Esophagus muscularis mucosa (tissue), 4 donors: Measurements from ENCODE around the gene PTPRB. TPM values are rescaled to one million over a fixed set of nuclear protein-coding genes. Genes with fewer than 3 reads are reported as not detected.

Experiments used
- DNase-seq: peaks from one replicate; pipeline ENCODE4 v3.0.0-alpha.2; 2017; ENCODE audit errors: extremely low spot score
- H3K27ac ChIP-seq, 4 donors: fragments of 200-600 bp; sonication (generic); replicated peaks in 1 of 4; 1 replicate in 3 of 4; 2 replicates in 1 of 4; pipeline ENCODE4 v1.5.1; 2016 to 2019; ENCODE audit warnings: mild to moderate bottlenecking in 1 of 4
- H3K27me3 ChIP-seq, 4 donors: fragments of 200-600 bp; sonication (generic); one replicate each; pipeline versions ENCODE4 v1.5.1 to v1.6.0; 2016 to 2019
- H3K36me3 ChIP-seq, 4 donors: fragments of 200-600 bp; sonication (generic); one replicate each; pipeline ENCODE4 v1.5.1; 2016 to 2019
- H3K4me1 ChIP-seq, 4 donors: fragments of 200-600 bp; sonication (generic); one replicate each; pipeline ENCODE4 v1.5.1; 2016 to 2019
- H3K4me3 ChIP-seq, 4 donors: fragments of 200-600 bp; sonication (generic); 1 replicate in 2 of 4; 2 replicates in 2 of 4; pipeline ENCODE4 v1.5.1; 2016 to 2019; ENCODE audit warnings: mild to moderate bottlenecking in 4 of 4, moderate library complexity in 1 of 4
- H3K9me3 ChIP-seq, 4 donors: fragments of 200-600 bp; sonication (generic); 1 replicate in 3 of 4; 2 replicates in 1 of 4; pipeline ENCODE4 v1.5.1; 2016 to 2019
- EP300 ChIP-seq: sonication (generic); formaldehyde crosslinking; IDR thresholded peaks from one replicate; pipeline ENCODE4 v1.6.1; 2017; ENCODE audit warnings: antibody characterized with exemption
- POLR2A ChIP-seq: fragments of 450-650 bp; IDR thresholded peaks from one replicate; pipeline ENCODE4 v1.6.1; 2017; ENCODE audit warnings: antibody characterized with exemption, moderate library complexity, mild to moderate bottlenecking, low read depth
- POLR2AphosphoS5 ChIP-seq, 2 donors: sonication (generic); formaldehyde crosslinking; IDR thresholded peaks; one replicate each; pipeline ENCODE4 v1.6.1; 2017; ENCODE audit warnings: antibody characterized with exemption in 2 of 2
- WGBS: methylation state at CpG from one replicate; pipeline ENCODE4 v1.1.5; 2018; 5-methylcytosine and 5-hydroxymethylcytosine counted together
- intact Hi-C: fragments of 100-400 bp; cut with DNase I; formaldehyde crosslinking; loops from one replicate; pipeline ENCODE4 v1.15.1; 2023
- total RNA-seq, 4 donors: library from RNA; depleted of rRNA; stranded (reverse); fragments of >200 nt; gene quantifications; one replicate each; pipeline versions ENCODE4 v1.1.0 to v1.2.1, GENCODE V29; 2016
- TF ChIP-seq, protein P1 (sequence below), 3 experiments: fragments of 200-600 bp in 2 of 3; fragments of 450-650 bp in 1 of 3; sonication (generic) in 2 of 3; IDR thresholded peaks; one replicate each; pipeline ENCODE4 v1.5.1; 2017 to 2019; ENCODE audit warnings: antibody characterized with exemption in 3 of 3, mild to moderate bottlenecking in 2 of 3, moderate library complexity in 1 of 3

Gene PTPRB
- total RNA-seq, 4 donors from 2014 or later = 22.0 to 41.9 (median 30.4) TPM

DNA sequence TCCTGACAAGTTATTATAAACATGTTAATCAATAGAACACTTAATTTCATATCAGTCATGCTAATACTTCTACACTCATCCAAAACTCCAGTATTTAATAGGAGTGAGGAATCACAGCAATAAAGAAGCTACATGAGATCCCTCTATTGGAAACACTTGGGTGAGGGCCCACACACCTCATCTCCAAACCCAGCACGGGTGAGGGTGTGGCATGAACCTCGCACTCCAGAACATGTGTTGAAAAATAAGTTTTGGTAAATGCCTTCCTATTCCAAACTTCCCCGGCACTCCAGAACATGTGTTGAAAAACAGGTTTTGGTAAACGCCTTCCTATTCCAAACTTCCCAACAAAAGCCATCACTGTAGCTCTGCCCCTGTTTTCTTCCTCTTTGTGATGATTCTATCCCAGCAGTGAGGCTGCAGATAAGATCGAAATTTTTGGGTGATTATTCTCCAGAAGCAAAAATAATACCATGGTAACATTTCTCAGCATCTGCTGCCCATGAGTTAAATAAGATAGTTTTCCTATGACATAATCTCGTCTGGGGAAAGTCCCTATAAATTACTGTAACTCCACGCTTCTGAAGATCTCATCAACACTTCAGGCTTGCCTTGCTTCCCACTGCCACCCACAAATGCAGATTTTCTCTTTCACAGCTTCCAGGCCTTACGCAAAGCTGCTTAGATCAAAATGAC is 24.4 kb upstream of the PTPRB start:
- WGBS = 57% methylated on average over 8 of the region's 8 CpGs
- H3K4me3 ChIP-seq = no peak overlapping the region
- TF ChIP-seq POLR2A = no peak
- TF ChIP-seq POLR2AphosphoS5 (IDR thresholded peaks at IDR 0.05) = no peak
- TF ChIP-seq, protein P1, sequence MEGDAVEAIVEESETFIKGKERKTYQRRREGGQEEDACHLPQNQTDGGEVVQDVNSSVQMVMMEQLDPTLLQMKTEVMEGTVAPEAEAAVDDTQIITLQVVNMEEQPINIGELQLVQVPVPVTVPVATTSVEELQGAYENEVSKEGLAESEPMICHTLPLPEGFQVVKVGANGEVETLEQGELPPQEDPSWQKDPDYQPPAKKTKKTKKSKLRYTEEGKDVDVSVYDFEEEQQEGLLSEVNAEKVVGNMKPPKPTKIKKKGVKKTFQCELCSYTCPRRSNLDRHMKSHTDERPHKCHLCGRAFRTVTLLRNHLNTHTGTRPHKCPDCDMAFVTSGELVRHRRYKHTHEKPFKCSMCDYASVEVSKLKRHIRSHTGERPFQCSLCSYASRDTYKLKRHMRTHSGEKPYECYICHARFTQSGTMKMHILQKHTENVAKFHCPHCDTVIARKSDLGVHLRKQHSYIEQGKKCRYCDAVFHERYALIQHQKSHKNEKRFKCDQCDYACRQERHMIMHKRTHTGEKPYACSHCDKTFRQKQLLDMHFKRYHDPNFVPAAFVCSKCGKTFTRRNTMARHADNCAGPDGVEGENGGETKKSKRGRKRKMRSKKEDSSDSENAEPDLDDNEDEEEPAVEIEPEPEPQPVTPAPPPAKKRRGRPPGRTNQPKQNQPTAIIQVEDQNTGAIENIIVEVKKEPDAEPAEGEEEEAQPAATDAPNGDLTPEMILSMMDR (IDR thresholded peaks at IDR 0.05) = no peak
- TF ChIP-seq EP300 = no peak
- H3K36me3 ChIP-seq = no peaks in the 10 kb centered on the region
- no peaks in the 10 kb centered on the region for H3K27me3 ChIP-seq
- intact Hi-C loops = no loop called here
- H3K27ac ChIP-seq = no peak overlapping the region
- peaks cover 0 to 13% (median 5%) of the 10 kb centered on the region in 4 donors for H3K4me1 ChIP-seq
- DNase-seq = no peak
- H3K9me3 ChIP-seq = no peaks in the 10 kb centered on the region

DNA sequence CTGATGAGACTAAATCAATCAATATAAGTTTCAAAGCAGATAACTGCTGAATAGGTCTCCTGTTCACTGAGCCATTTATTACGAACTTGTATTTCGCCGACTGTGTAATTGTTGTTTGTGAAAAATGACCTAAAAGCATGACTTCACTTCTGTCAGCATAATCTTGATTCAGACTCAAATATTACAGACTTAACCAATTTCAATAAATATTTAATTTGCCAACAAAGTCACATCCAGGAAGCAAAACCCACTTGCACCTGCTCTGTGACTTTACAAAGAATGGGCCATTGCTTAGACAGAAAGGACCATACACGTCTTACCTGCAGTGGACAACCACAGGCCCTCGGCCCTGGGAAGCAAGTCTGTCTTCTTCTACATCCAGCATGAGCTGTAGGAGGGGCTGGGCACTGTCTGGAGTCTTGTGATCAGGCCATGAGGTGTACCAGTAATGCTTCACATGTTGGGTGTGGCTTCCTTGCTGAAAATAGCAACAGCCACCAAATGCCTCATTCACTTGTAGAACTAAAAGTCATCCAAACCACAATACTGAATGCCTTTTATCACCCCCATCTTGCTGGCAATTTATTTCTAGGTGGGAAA is 23.5 kb upstream of the PTPRB start:
- intact Hi-C loops = no loop called here
- peaks cover 0 to 13% (median 5%) of the 10 kb centered on the region in 4 donors for H3K4me1 ChIP-seq
- WGBS = 84% methylated on average over 5 of the region's 5 CpGs
- no peaks in the 10 kb centered on the region for H3K36me3 ChIP-seq
- H3K4me3 ChIP-seq = no peak overlapping the region
- no peak for DNase-seq
- H3K27me3 ChIP-seq = no peaks in the 10 kb centered on the region
- TF ChIP-seq POLR2AphosphoS5 (IDR thresholded peaks at IDR 0.05) (peak; percentile 46 to 75), EP300 (no peak)
- no peak overlapping the region for H3K27ac ChIP-seq
- H3K9me3 ChIP-seq = no peaks in the 10 kb centered on the region

DNA sequence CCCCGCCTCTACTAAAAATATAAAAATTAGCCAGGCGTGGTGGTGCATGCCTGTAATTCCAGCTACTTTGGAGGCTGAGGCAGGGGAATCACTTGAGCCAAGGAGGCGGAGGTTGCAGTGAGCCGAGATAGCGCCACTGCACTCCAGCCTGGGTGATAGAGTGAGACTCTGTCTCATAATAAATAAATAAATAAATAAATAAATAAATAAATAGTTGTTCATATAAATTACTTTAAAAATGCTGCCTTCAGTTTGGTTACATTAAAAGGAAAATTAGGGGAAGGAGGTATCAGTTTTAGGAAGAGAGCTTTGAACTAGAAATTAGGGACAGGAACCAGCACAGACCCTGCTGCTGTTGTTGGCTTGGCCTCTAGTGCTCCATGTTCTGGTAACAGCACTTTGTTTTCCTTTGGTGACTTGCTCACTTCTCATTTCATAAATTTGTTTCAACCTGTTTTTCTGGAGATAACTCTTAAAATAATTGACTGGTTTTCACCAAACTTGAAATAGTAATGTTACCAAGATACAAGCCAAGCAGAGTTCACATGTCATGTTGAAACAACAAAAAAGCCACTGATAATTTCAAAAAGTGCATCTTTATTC is 22.9 kb upstream of the PTPRB start:
- Histone ChIP-seq H3K27me3 (no peaks in the 10 kb centered on the region), H3K27ac (no peak overlapping the region), H3K4me3 (no peak overlapping the region), H3K4me1 (peaks cover 0 to 13% (median 5%) of the 10 kb centered on the region in 4 donors), H3K9me3 (no peaks in the 10 kb centered on the region), H3K36me3 (no peaks in the 10 kb centered on the region)
- WGBS = 95% methylated on average over 5 of the region's 5 CpGs
- TF ChIP-seq, protein P1 (IDR thresholded peaks at IDR 0.05) = no peak
- TF ChIP-seq POLR2A (no peak), POLR2AphosphoS5 (IDR thresholded peaks at IDR 0.05) (no peak), EP300 (no peak)
- no peak for DNase-seq
- intact Hi-C loops = no loop called here

DNA sequence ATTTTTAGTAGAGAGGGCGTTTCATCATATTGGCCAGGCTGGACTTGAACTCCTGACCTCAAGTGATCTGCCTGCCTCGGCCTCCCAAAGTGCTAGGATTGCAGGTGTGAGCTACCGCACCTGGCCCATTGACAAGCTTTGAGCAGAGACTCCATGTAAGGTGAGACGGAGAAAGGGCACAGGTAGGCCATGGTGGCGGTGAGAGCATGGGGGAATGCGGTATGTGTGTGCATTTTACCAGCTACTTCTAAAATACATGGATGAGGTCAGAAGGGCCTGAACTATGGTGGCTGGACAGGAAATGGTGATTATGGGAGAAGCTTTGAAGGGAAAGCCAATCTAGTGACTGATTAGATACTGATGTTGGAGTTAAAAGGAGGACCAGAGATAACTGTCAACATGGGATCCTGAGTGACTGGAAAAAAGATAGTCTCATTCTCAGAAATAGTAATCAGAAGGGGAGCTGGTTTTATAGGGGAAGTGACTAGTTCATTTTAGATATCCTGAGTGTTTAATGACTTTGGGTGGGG is 21.9 kb upstream of the PTPRB start:
- H3K27me3 ChIP-seq = no peaks in the 10 kb centered on the region
- intact Hi-C loops = no loop called here
- no peak overlapping the region for H3K27ac ChIP-seq
- H3K36me3 ChIP-seq = no peaks in the 10 kb centered on the region
- no peaks in the 10 kb centered on the region for H3K9me3 ChIP-seq
- DNase-seq = no peak
- peaks cover 0 to 13% (median 0%) of the 10 kb centered on the region in 4 donors for H3K4me1 ChIP-seq
- TF ChIP-seq EP300 = no peak
- TF ChIP-seq, protein P1 (IDR thresholded peaks at IDR 0.05) = no peak
- no peak for TF ChIP-seq POLR2AphosphoS5 (IDR thresholded peaks at IDR 0.05)
- TF ChIP-seq POLR2A = no peak
- whole genome bisulfite sequencing = 97% methylated on average over 6 of the region's 6 CpGs
- no peak overlapping the region for H3K4me3 ChIP-seq

DNA sequence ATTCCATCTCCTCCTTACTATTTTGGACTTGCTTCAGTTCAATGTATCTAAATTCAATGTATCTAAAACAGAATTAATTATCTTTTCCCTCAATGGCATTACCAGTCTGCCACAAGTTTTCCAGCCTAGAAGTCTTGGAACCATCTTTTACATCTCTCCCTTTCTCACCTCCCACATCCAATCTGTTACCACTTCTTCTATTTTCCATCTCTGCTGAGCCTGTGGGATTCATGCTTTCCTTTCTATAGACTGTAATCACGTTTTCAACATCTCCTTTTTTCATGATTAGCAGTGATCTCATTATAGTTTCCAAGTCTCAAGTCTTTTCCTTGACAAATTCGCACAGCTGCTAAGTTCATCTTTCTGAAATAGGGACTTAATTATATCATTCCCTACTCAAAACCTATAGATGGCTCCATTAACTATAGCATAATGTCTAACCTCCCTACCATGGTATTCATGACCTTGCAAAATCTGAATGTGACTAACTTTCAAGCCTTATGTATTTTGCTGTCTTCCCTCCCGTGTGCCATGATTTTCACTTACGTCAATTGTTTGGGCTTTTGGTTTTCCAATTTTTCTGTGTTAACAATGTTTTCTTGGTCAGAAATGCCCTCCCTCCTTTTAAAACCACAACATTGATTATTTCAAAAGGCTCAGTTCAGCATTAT is 20.5 kb upstream of the PTPRB start:
- H3K27ac ChIP-seq = no peak overlapping the region
- intact Hi-C loops = no loop called here
- no peak for TF ChIP-seq POLR2A
- no peak for TF ChIP-seq EP300
- no peak for TF ChIP-seq POLR2AphosphoS5 (IDR thresholded peaks at IDR 0.05)
- TF ChIP-seq, protein P1 (IDR thresholded peaks at IDR 0.05) = no peak

More for the DNA sequence above, 20.5 kb upstream of the PTPRB start:
- H3K27me3 ChIP-seq = no peaks in the 10 kb centered on the region
- H3K4me1 ChIP-seq = peaks cover 0 to 13% (median 0%) of the 10 kb centered on the region in 4 donors
- H3K36me3 ChIP-seq = no peaks in the 10 kb centered on the region
- no peak for DNase-seq
- no peaks in the 10 kb centered on the region for H3K9me3 ChIP-seq
- H3K4me3 ChIP-seq = no peak overlapping the region
- WGBS = 84% methylated on average over 4 of the region's 4 CpGs
